Erythroblast (primary cell): ENCODE data around the gene TERF2IP.

Experiments used
- GATA1 ChIP-seq: IDR thresholded peaks from 2 replicates; pipeline ENCODE4 v1.6.1; 2011; ENCODE audit warnings: low read depth, mild to moderate bottlenecking, control low read depth, low read length, moderate library complexity
- POLR2A ChIP-seq: IDR thresholded peaks from 2 replicates; pipeline ENCODE4 v1.6.1; 2011; ENCODE audit warnings: mild to moderate bottlenecking, low read length

- no peak for TF ChIP-seq POLR2A
- TF ChIP-seq GATA1: no peak
Measured at GRCh38 chr16:75676909-75677308, 29.3 kb downstream of the TERF2IP start, which contains the start of gene CPHXL2.
